ENCODE data around the gene SMG6.

Gene SMG6

GRCh38 chr17:2137342-2138098 is 166.1 kb downstream of the SMG6 start:
- peak; percentile 81 to 84 (median 83) for DNase-seq

- no peak for DNase-seq
Observed at GRCh38 chr17:2136241-2136640, 167.3 kb downstream of the SMG6 start.

GRCh38 chr17:2128011-2128410 is 175.6 kb downstream of the SMG6 start:
- DNase-seq = no peak

- DNase-seq = no peak
Observed at GRCh38 chr17:2125013-2125535, 178.5 kb downstream of the SMG6 start.

GRCh38 chr17:2124391-2124790 is 179.2 kb downstream of the SMG6 start:
- no peak for DNase-seq

GRCh38 chr17:2123375-2124251 is 180.0 kb downstream of the SMG6 start:
- peak; percentile 82 to 90 (median 88) for DNase-seq

GRCh38 chr17:2122641-2123302 is 180.8 kb downstream of the SMG6 start:
- DNase-seq = peak; percentile 71 to 82 (median 78)

- DNase-seq = peak in 2 of 3 donors; percentile 33
Observed at GRCh38 chr17:2120586-2121335, 182.8 kb downstream of the SMG6 start.

GRCh38 chr17:2113279-2113622 is 190.3 kb downstream of the SMG6 start:
- DNase-seq = no peak

- no peak for DNase-seq
Observed at GRCh38 chr17:2111691-2112090, 191.9 kb downstream of the SMG6 start.

- DNase-seq = no peak
Observed at GRCh38 chr17:2110436-2110835, 193.1 kb downstream of the SMG6 start.

- DNase-seq = no peak
Observed at GRCh38 chr17:2108170-2108569, 195.4 kb downstream of the SMG6 start.

- no peak for DNase-seq
Observed at GRCh38 chr17:2107506-2107905, 196.1 kb downstream of the SMG6 start.

- DNase-seq = no peak
Observed at GRCh38 chr17:2107050-2107449, 196.5 kb downstream of the SMG6 start.

GRCh38 chr17:2106308-2106955 is 197.2 kb downstream of the SMG6 start:
- no peak for DNase-seq

- no peak for DNase-seq
Observed at GRCh38 chr17:2105663-2106062, 197.9 kb downstream of the SMG6 start.

GRCh38 chr17:2102931-2103809 is 200.4 kb downstream of the SMG6 start:
- DNase-seq = no peak

GRCh38 chr17:2101448-2102257 is 201.9 kb downstream of the SMG6 start:
- DNase-seq = peak in 1 of 3 donors; percentile 29

- DNase-seq = no peak
Observed at GRCh38 chr17:2095536-2095910, 208.1 kb downstream of the SMG6 start.

GRCh38 chr17:2094891-2095535 is 208.6 kb downstream of the SMG6 start:
- DNase-seq = no peak

All from suppressor macrophage treated with lipopolysaccharide for 1 hour (primary cell).